Gastroesophageal sphincter (tissue), 4 donors: Measurements from ENCODE around the gene SERPING1. TPM values are rescaled to one million over a fixed set of nuclear protein-coding genes. Genes with fewer than 3 reads are reported as not detected.

Experiments
- ATAC-seq: fragments of 150-250 bp; one replicate; pipeline ENCODE4 v1.9.1; 2016; ENCODE audit warnings: mild to moderate bottlenecking, moderate library complexity
- H3K27ac ChIP-seq, 4 donors: fragments of 200-600 bp; sonication (generic) in 3 of 4; 1 replicate in 3 of 4; 2 replicates in 1 of 4; pipeline ENCODE4 v1.5.1; 2016 to 2019
- H3K27me3 ChIP-seq: fragments of 200-600 bp; sonication (generic); one replicate; pipeline ENCODE4 v1.5.1; 2019
- H3K36me3 ChIP-seq, 2 donors: fragments of 200-600 bp; sonication (generic); one replicate each; pipeline ENCODE4 v1.5.1; 2019; ENCODE audit warnings: control low read depth in 1 of 2
- H3K4me1 ChIP-seq, 3 donors: fragments of 200-600 bp; sonication (generic); 1 replicate in 2 of 3; 2 replicates in 1 of 3; pipeline ENCODE4 v1.5.1; 2016 to 2019; ENCODE audit warnings: control low read depth in 2 of 3
- H3K4me3 ChIP-seq, 2 donors: fragments of 200-600 bp; sonication (generic); one replicate each; pipeline ENCODE4 v1.5.1; 2019; ENCODE audit warnings: mild to moderate bottlenecking in 1 of 2, moderate library complexity in 1 of 2
- H3K9me3 ChIP-seq, 3 donors: fragments of 200-600 bp; sonication (generic); one replicate each; pipeline ENCODE4 v1.5.1; 2017 to 2019; ENCODE audit warnings: control low read depth in 2 of 3
- EP300 ChIP-seq: sonication (generic); formaldehyde crosslinking; IDR thresholded peaks from one replicate; pipeline ENCODE4 v1.6.1; 2017; ENCODE audit warnings: antibody characterized with exemption, mild to moderate bottlenecking
- POLR2A ChIP-seq, 2 donors: fragments of 450-650 bp; IDR thresholded peaks; one replicate each; pipeline ENCODE4 v1.6.1; 2017; ENCODE audit warnings: antibody characterized with exemption in 2 of 2, mild to moderate bottlenecking in 2 of 2, moderate library complexity in 1 of 2
- POLR2AphosphoS5 ChIP-seq: sonication (generic); formaldehyde crosslinking; IDR thresholded peaks from one replicate; pipeline ENCODE4 v1.6.1; 2017; ENCODE audit warnings: antibody characterized with exemption
- WGBS, 2 donors: methylation state at CpG; one replicate each; pipeline ENCODE4 v1.1.5; 2018; ENCODE audit warnings: low coverage in 1 of 2; 5-methylcytosine and 5-hydroxymethylcytosine counted together
- total RNA-seq, 4 donors: library from RNA; depleted of rRNA; stranded (reverse); fragments of >200 nt; gene quantifications; one replicate each; pipeline ENCODE4 v1.1.0, GENCODE V29; 2016
- TF ChIP-seq, protein P1 (sequence below), 4 experiments: fragments of 200-600 bp in 2 of 4; fragments of 450-650 bp in 2 of 4; sonication (generic) in 1 of 4; IDR thresholded peaks; one replicate each; pipeline ENCODE4 v1.5.1; 2017 to 2019; ENCODE audit warnings: antibody characterized with exemption in 4 of 4, mild to moderate bottlenecking in 2 of 4, moderate library complexity in 2 of 4

SERPING1 gene
- total RNA-seq, 4 donors from 2014 or later, result 237 to 689 (median 443) TPM

DNA sequence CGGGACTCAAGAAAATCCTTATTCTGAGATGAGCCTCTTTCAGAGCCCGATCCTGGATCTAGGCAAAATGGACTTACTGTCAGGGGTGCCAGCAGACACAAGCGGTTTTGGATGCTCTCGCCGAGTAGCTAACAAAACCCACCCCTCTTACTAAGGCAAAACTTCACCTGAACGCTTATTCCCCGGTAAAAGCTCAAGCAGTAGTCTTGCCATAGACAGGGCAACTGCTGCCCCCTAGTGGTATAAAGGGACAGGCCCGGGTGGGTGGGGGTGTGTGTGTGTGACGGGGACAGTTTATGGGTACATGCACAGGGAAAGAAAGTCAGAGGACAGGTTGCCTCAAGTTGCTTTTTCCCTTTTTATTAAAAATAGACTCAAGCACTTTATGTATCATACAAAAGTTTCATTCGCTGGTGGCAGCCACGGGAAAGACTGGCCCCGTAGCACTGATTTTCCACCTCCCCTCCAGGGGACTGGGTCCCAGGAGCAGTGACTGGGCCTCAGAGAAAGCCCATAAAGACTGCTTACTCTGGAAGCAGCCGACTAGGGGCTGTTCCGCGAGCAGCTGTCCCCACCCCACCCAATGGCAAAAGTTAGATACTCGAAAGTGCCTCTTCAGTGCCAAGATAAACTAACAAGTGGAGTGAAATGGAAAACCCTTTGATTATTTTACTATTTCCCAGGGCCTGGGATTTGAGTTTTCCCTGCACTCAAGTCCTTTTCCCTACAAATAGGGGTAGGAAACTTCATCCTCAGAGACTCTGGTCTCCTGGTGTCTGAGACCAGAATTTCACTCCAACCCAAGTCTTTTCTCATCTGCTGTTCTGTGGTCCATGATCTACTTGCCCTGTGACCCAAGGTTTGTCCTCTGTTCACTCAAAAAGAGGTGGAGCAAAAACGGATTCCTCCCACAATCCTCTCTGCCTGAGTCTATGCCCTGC lies 47.5 kb downstream of the SERPING1 start:
- peak; percentile 79 for ATAC-seq
- H3K36me3 ChIP-seq, result no peaks in the 10 kb centered on the region
- H3K27me3 ChIP-seq, result peaks cover 39% of the 10 kb centered on the region
- peak overlapping the region in 3 of 4 donors; percentile 49 to 58 (median 52) for H3K27ac ChIP-seq
- H3K9me3 ChIP-seq, result no peaks in the 10 kb centered on the region
- 0 to 17% methylated on average over 7 to 9 of the region's 17 CpGs for WGBS, 2 donors
- TF ChIP-seq POLR2AphosphoS5, result no peak
- TF ChIP-seq, protein P1, sequence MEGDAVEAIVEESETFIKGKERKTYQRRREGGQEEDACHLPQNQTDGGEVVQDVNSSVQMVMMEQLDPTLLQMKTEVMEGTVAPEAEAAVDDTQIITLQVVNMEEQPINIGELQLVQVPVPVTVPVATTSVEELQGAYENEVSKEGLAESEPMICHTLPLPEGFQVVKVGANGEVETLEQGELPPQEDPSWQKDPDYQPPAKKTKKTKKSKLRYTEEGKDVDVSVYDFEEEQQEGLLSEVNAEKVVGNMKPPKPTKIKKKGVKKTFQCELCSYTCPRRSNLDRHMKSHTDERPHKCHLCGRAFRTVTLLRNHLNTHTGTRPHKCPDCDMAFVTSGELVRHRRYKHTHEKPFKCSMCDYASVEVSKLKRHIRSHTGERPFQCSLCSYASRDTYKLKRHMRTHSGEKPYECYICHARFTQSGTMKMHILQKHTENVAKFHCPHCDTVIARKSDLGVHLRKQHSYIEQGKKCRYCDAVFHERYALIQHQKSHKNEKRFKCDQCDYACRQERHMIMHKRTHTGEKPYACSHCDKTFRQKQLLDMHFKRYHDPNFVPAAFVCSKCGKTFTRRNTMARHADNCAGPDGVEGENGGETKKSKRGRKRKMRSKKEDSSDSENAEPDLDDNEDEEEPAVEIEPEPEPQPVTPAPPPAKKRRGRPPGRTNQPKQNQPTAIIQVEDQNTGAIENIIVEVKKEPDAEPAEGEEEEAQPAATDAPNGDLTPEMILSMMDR (IDR thresholded peaks at IDR 0.05), result peak; percentile 65 to 95 (median 83)
- no peak overlapping the region for H3K4me3 ChIP-seq
- H3K4me1 ChIP-seq, result peaks cover 0 to 79% (median 48%) of the 10 kb centered on the region in 3 donors

DNA sequence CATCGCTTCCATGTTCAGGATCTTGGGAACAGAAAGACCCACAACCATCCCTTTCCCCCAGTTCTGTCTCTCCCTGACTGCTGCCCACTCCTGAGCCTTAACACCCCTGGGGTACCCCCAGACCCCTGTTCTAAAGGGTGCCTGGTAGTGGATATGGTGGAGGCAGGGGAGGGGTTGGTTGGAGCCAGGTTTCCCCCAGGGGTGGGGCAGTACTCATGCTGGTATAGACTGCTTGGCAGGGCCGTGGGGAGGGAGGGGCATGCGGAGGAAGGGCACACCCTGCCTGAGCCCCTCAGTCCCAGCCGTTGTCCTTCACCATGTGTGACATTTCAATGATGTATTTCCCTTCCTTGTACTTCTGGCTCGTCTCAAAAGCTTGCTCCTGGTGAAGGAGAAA lies 48.2 kb downstream of the SERPING1 start:
- peak overlapping the region in 3 of 4 donors; percentile 49 to 58 (median 52) for H3K27ac ChIP-seq
- ATAC-seq, result no peak
- TF ChIP-seq EP300 (no peak), POLR2A (IDR thresholded peaks at IDR 0.05) (no peak), POLR2AphosphoS5 (no peak)
- TF ChIP-seq, protein P1 (IDR thresholded peaks at IDR 0.05), result no peak
- peaks cover 46% of the 10 kb centered on the region for H3K27me3 ChIP-seq
- no peak overlapping the region for H3K4me3 ChIP-seq
- WGBS, 2 donors, result 0 to 13% methylated on average over 1 to 2 of the region's 5 CpGs
- no peaks in the 10 kb centered on the region for H3K9me3 ChIP-seq
- H3K36me3 ChIP-seq, result no peaks in the 10 kb centered on the region
- peaks cover 0 to 75% (median 46%) of the 10 kb centered on the region in 3 donors for H3K4me1 ChIP-seq

DNA sequence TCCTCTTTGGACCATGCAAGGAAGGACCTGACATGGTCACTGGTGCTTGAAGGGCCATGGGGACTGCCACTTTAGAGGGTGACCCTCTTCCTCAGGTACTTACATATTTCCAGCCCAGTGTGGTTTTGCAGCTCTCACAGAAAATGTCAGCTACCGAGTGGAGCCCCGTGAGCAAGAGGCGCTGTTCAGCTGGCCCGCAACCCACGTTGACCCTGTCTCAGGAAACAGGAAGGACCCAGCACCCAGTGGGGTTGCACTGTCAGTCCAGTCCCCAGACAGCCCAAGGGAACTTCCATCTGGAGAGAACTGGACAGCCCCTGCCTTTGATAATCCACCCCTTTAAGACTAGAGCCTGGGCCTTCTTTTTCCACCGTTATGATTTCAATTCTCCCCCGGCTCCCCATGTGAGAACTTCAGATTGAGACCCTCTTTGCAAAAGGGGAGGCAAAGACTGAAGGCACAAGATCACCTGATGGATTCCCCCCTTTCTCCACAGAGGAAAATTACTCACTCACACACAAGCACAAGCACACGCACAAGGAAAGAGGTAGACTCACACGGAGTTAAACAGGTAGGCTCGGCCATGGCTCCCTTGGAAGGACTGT lies 48.8 kb downstream of the SERPING1 start:
- Histone ChIP-seq H3K36me3 (no peaks in the 10 kb centered on the region), H3K4me3 (no peak overlapping the region), H3K27me3 (peaks cover 52% of the 10 kb centered on the region), H3K27ac (peak overlapping the region in 2 of 4 donors; percentile 49 to 58), H3K9me3 (no peaks in the 10 kb centered on the region), H3K4me1 (peaks cover 0 to 69% (median 41%) of the 10 kb centered on the region in 3 donors)
- ATAC-seq, result no peak
- WGBS, 2 donors, result 7 to 70% methylated on average over 3 of the region's 10 CpGs
- TF ChIP-seq EP300, result no peak
- no peak for TF ChIP-seq POLR2A (IDR thresholded peaks at IDR 0.05)
- TF ChIP-seq POLR2AphosphoS5, result no peak
- TF ChIP-seq, protein P1 (IDR thresholded peaks at IDR 0.05), result no peak

DNA sequence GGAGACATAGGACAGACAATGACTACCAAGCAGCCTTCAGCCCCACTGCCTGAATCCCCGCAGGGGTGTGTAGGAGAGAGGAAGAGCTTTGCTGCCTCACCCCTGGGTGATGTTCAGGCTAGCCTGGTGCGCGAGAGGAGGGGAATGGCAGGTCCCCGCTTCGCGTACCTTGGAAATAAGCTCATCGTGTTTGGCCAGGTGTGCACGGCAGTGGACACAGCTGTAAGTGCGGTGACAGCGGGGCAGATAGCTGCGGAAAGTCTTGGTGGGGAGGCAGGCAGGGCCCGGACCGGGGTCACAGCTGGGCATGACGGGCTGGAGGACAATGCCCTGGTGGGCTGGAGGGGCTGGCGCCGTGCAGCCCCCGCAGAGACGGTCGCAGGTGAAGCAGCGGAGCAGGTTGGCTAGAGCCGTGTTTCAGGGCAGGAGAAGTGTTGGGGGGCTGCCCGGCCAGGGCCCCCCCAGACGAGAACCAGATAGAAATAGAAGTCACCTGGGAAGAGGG lies 49.4 kb downstream of the SERPING1 start:
- no peak for ATAC-seq
- TF ChIP-seq EP300, result no peak
- no peak for TF ChIP-seq POLR2AphosphoS5
- TF ChIP-seq, protein P1 (IDR thresholded peaks at IDR 0.05), result no peak
- no peak for TF ChIP-seq POLR2A (IDR thresholded peaks at IDR 0.05)
- H3K9me3 ChIP-seq, result no peaks in the 10 kb centered on the region
- no peak overlapping the region for H3K4me3 ChIP-seq
- H3K36me3 ChIP-seq, result no peaks in the 10 kb centered on the region
- peaks cover 57% of the 10 kb centered on the region for H3K27me3 ChIP-seq
- WGBS, 2 donors, result 0 to 6% methylated on average over 7 to 10 of the region's 23 CpGs
- H3K27ac ChIP-seq, result peak overlapping the region in 1 of 4 donors; percentile 2
- H3K4me1 ChIP-seq, result peaks cover 0 to 64% (median 41%) of the 10 kb centered on the region in 3 donors
